ENCODE measurements around the gene LRRN4CL. TPM values are rescaled to one million over a fixed set of nuclear protein-coding genes. Genes with fewer than 3 reads are reported as not detected.

LRRN4CL gene
- total and polyA plus RNA-seq, 2 donors (not counting 1 experiment from before 2014, with no cell fraction given), result 7.9 to 31.5 TPM

- Histone ChIP-seq H3K27ac (ENCODE audit: insufficient read depth, low read length) (peak within 1 kb of the TSS; percentile 70), H3K36me3 (ENCODE audit: control insufficient read depth, insufficient read depth, low read length) (peaks cover 9% of the 10 kb centered on the region), H2AFZ (ENCODE audit: low read length) (peak within 1 kb of the TSS; percentile 68), H3K79me2 (ENCODE audit: control insufficient read depth, insufficient read depth, low read length) (peaks cover 12% of the 10 kb centered on the region), H3K27me3 (ENCODE audit: control insufficient read depth, insufficient read depth, low read length) (no peaks in the 10 kb centered on the region), H3K9me3 (ENCODE audit: control insufficient read depth, insufficient read depth, low read depth, low read length) (no peaks in the 10 kb centered on the region), H3K9ac (ENCODE audit: insufficient read depth, low read length) (peak within 1 kb of the TSS; percentile 66), H3K4me3 (replicated peaks in 1 of 4; ENCODE audit: control extremely low read depth in 1 of 4, insufficient read depth in 1 of 4, low read depth in 3 of 4, low read length in 4 of 4) (peak within 1 kb of the TSS; percentile 51 to 92 (median 66)), H3K4me2 (ENCODE audit: extremely low read depth, insufficient read depth, low read length) (peak within 1 kb of the TSS; percentile 88), H4K20me1 (ENCODE audit: control insufficient read depth, extremely low read depth, insufficient read depth, low read length) (no peaks in the 10 kb centered on the region), H3K4me1 (ENCODE audit: control insufficient read depth, extremely low read depth, insufficient read depth, low read length) (peaks cover 2% of the 10 kb centered on the region)
- DNase-seq (ENCODE audit: low read depth in 2 of 2), result peak; percentile 88 to 92
- TF ChIP-seq EZH2 (IDR thresholded peaks at IDR 0.05; ENCODE audit: low read length, missing control alignments), result no peak
- TF ChIP-seq CTCF (conservative IDR thresholded peaks at IDR 0.05 in 1 of 2, IDR thresholded peaks at IDR 0.05 in 1 of 2; ENCODE audit: low read depth in 1 of 2, low read length in 2 of 2), result no peak
These were observed 17.5 kb downstream of the LRRN4CL start, which contains the start of the genes LBHD1 and UQCC3 for GRCh38 chr11:62671608-62672389. TSS of gene LBHD1 (minus strand) at chr11:62672267. CDS start at chr11:62670031, 2,236 bp downstream. TSS of gene UQCC3 (plus strand) at chr11:62671673. CDS start at chr11:62671746, 73 bp downstream.

GRCh38 chr11:62671236-62671607 is 18.1 kb downstream of the LRRN4CL start:
- Histone ChIP-seq H3K9me3 (ENCODE audit: control insufficient read depth, insufficient read depth, low read depth, low read length) (no peaks in the 10 kb centered on the region), H4K20me1 (ENCODE audit: control insufficient read depth, extremely low read depth, insufficient read depth, low read length) (no peaks in the 10 kb centered on the region), H3K79me2 (ENCODE audit: control insufficient read depth, insufficient read depth, low read length) (peaks cover 18% of the 10 kb centered on the region), H3K4me2 (ENCODE audit: extremely low read depth, insufficient read depth, low read length) (peak overlapping the region; percentile 75), H3K9ac (ENCODE audit: insufficient read depth, low read length) (peak overlapping the region; percentile 66), H3K4me1 (ENCODE audit: control insufficient read depth, extremely low read depth, insufficient read depth, low read length) (peaks cover 8% of the 10 kb centered on the region), H3K27me3 (ENCODE audit: control insufficient read depth, insufficient read depth, low read length) (no peaks in the 10 kb centered on the region), H3K4me3 (replicated peaks in 1 of 4; ENCODE audit: control extremely low read depth in 1 of 4, insufficient read depth in 1 of 4, low read depth in 3 of 4, low read length in 4 of 4) (peak overlapping the region; percentile 51 to 92 (median 66)), H3K36me3 (ENCODE audit: control insufficient read depth, insufficient read depth, low read length) (peaks cover 10% of the 10 kb centered on the region), H2AFZ (ENCODE audit: low read length) (peak overlapping the region; percentile 68), H3K27ac (ENCODE audit: insufficient read depth, low read length) (peak overlapping the region; percentile 70)
- no peak for TF ChIP-seq EZH2 (IDR thresholded peaks at IDR 0.05; ENCODE audit: low read length, missing control alignments)
- no peak for TF ChIP-seq CTCF (conservative IDR thresholded peaks at IDR 0.05 in 1 of 2, IDR thresholded peaks at IDR 0.05 in 1 of 2; ENCODE audit: low read depth in 1 of 2, low read length in 2 of 2)
- no peak for DNase-seq (ENCODE audit: low read depth in 2 of 2)

GRCh38 chr11:62669420-62670161 is 19.7 kb downstream of the LRRN4CL start:
- H3K4me1 ChIP-seq (ENCODE audit: control insufficient read depth, extremely low read depth, insufficient read depth, low read length), result peaks cover 10% of the 10 kb centered on the region
- no peaks in the 10 kb centered on the region for H3K9me3 ChIP-seq (ENCODE audit: control insufficient read depth, insufficient read depth, low read depth, low read length)
- peaks cover 30% of the 10 kb centered on the region for H3K79me2 ChIP-seq (ENCODE audit: control insufficient read depth, insufficient read depth, low read length)
- H4K20me1 ChIP-seq (ENCODE audit: control insufficient read depth, extremely low read depth, insufficient read depth, low read length), result no peaks in the 10 kb centered on the region
- H3K27ac ChIP-seq (ENCODE audit: insufficient read depth, low read length), result no peak overlapping the region
- no peak for DNase-seq (ENCODE audit: low read depth in 2 of 2)
- H3K4me2 ChIP-seq (ENCODE audit: extremely low read depth, insufficient read depth, low read length), result no peak overlapping the region
- TF ChIP-seq CTCF (conservative IDR thresholded peaks at IDR 0.05 in 1 of 2, IDR thresholded peaks at IDR 0.05 in 1 of 2; ENCODE audit: low read depth in 1 of 2, low read length in 2 of 2), result no peak
- no peak for TF ChIP-seq EZH2 (IDR thresholded peaks at IDR 0.05; ENCODE audit: low read length, missing control alignments)
- H3K9ac ChIP-seq (ENCODE audit: insufficient read depth, low read length), result no peak overlapping the region
- H3K36me3 ChIP-seq (ENCODE audit: control insufficient read depth, insufficient read depth, low read length), result peaks cover 11% of the 10 kb centered on the region
- H3K27me3 ChIP-seq (ENCODE audit: control insufficient read depth, insufficient read depth, low read length), result no peaks in the 10 kb centered on the region
- no peak overlapping the region for H2AFZ ChIP-seq (ENCODE audit: low read length)
- no peak overlapping the region for H3K4me3 ChIP-seq (replicated peaks in 1 of 4; ENCODE audit: control extremely low read depth in 1 of 4, insufficient read depth in 1 of 4, low read depth in 3 of 4, low read length in 4 of 4)
